Stimulated activated CD8-positive, alpha-beta memory T cell treated with anti-CD3 and anti-CD28 coated beads, Interleukin-15, amount 100 ng/mL, for 4 hours (primary cell): Measurements from ENCODE around the gene ZNRF4.
"Not testable (repeated sequence)": the region's sequence is repeated elsewhere in the genome, so short reads cannot be mapped to it uniquely, and the experiment has no call there.

ENCODE experiments used
- DNase-seq, 2 donors: peaks; one replicate each; pipeline ENCODE4 v3.0.0-alpha.2; 2020; ENCODE audit warnings: low read depth in 2 of 2

Gene ZNRF4

GRCh38 chr19:5455367-5456129 is at the start of gene ZNRF4:
ZNRF4 (plus strand) TSS chr19:5455417; CDS start chr19:5455492, 75 bp downstream.
- no peak for DNase-seq

GRCh38 chr19:5406198-5406597 is 49.0 kb upstream of the ZNRF4 start:
- DNase-seq: not testable (repeated sequence)

- DNase-seq: no peak
Observed at GRCh38 chr19:5406816-5407215, 48.4 kb upstream of the ZNRF4 start.

- DNase-seq: no peak
Observed at GRCh38 chr19:5407356-5407755, 47.9 kb upstream of the ZNRF4 start.

GRCh38 chr19:5417495-5418436 is 37.5 kb upstream of the ZNRF4 start:
- DNase-seq: no peak

GRCh38 chr19:5418677-5419076 is 36.5 kb upstream of the ZNRF4 start:
- DNase-seq: no peak

- DNase-seq: no peak
Observed at GRCh38 chr19:5420953-5421352, 34.3 kb upstream of the ZNRF4 start.

GRCh38 chr19:5423567-5424125 is 31.6 kb upstream of the ZNRF4 start:
- DNase-seq: no peak

GRCh38 chr19:5424192-5424973 is 30.8 kb upstream of the ZNRF4 start:
- DNase-seq: no peak

- DNase-seq: no peak
Observed at GRCh38 chr19:5425260-5425659, 30.0 kb upstream of the ZNRF4 start.

- no peak for DNase-seq
Observed at GRCh38 chr19:5430237-5430636, 25.0 kb upstream of the ZNRF4 start.

- DNase-seq: no peak
Observed at GRCh38 chr19:5432687-5433086, 22.5 kb upstream of the ZNRF4 start.

- DNase-seq: no peak
Observed at GRCh38 chr19:5434351-5434917, 20.8 kb upstream of the ZNRF4 start.

GRCh38 chr19:5434970-5435641 is 20.1 kb upstream of the ZNRF4 start:
- peak; percentile 5 to 15 for DNase-seq

GRCh38 chr19:5435642-5436017 is 19.6 kb upstream of the ZNRF4 start:
- no peak for DNase-seq

- no peak for DNase-seq
Observed at GRCh38 chr19:5436106-5436947, 18.9 kb upstream of the ZNRF4 start.

- no peak for DNase-seq
Observed at GRCh38 chr19:5436948-5437306, 18.3 kb upstream of the ZNRF4 start.

- not testable (repeated sequence) for DNase-seq
Observed at GRCh38 chr19:5438756-5439155, 16.5 kb upstream of the ZNRF4 start.

- no peak for DNase-seq
Observed at GRCh38 chr19:5439452-5439851, 15.8 kb upstream of the ZNRF4 start.

- no peak for DNase-seq
Observed at GRCh38 chr19:5440299-5440698, 14.9 kb upstream of the ZNRF4 start.
